ENCODE results near the gene FKBP5. TPM values are rescaled to one million over a fixed set of nuclear protein-coding genes. Genes with fewer than 3 reads are reported as not detected.
A peak's percentile ranks its signal among the peaks of the same experiment; 100 is the strongest.
"Not testable (repeated sequence)": the region's sequence is repeated elsewhere in the genome, so short reads cannot be mapped to it uniquely, and the experiment has no call there.

FKBP5 gene
- total RNA-seq, 4 donors from 2014 or later = 65.0 to 273 (median 103) TPM

GRCh38 chr6:35599761-35600658 lies 88.7 kb downstream of the FKBP5 start:
- H3K4me1 ChIP-seq = peaks cover 46 to 100% (median 85%) of the 10 kb centered on the region in 3 donors
- peak overlapping the region; percentile 86 to 97 (median 94) for H3K27ac ChIP-seq
- intact Hi-C loops (cut with DNase I) = loop anchor here (5.0 kb wide), 1 partner anchor 127 kb away; no protein-coding TSS in a partner anchor
- peak overlapping the region in 1 of 4 donors; percentile 5 for H3K4me3 ChIP-seq
- TF ChIP-seq CTCF (IDR thresholded peaks at IDR 0.05) (no peak), POLR2A (IDR thresholded peaks at IDR 0.05) (no peak)
- 71 to 76% methylated on average over 8 of the region's 8 CpGs for WGBS, 2 donors
- H3K27me3 ChIP-seq = no peaks in the 10 kb centered on the region
- H3K9me3 ChIP-seq = no peaks in the 10 kb centered on the region
- H3K36me3 ChIP-seq = peaks cover 0 to 41% (median 12%) of the 10 kb centered on the region in 3 donors
- DNase-seq = no peak

GRCh38 chr6:35598621-35599020 lies 90.1 kb downstream of the FKBP5 start:
- intact Hi-C loops (cut with DNase I); H3K4me3 ChIP-seq; DNase-seq; H3K27me3 ChIP-seq; H3K9me3 ChIP-seq: not testable (repeated sequence)
- Histone ChIP-seq H3K27ac (peak overlapping the region; percentile 70 to 96 (median 90)), H3K36me3 (peaks cover 6 to 47% (median 12%) of the 10 kb centered on the region in 3 donors), H3K4me1 (peaks cover 42 to 100% (median 84%) of the 10 kb centered on the region in 3 donors)
- WGBS, 2 donors = 80 to 85% methylated on average over 8 of the region's 8 CpGs

DNA sequence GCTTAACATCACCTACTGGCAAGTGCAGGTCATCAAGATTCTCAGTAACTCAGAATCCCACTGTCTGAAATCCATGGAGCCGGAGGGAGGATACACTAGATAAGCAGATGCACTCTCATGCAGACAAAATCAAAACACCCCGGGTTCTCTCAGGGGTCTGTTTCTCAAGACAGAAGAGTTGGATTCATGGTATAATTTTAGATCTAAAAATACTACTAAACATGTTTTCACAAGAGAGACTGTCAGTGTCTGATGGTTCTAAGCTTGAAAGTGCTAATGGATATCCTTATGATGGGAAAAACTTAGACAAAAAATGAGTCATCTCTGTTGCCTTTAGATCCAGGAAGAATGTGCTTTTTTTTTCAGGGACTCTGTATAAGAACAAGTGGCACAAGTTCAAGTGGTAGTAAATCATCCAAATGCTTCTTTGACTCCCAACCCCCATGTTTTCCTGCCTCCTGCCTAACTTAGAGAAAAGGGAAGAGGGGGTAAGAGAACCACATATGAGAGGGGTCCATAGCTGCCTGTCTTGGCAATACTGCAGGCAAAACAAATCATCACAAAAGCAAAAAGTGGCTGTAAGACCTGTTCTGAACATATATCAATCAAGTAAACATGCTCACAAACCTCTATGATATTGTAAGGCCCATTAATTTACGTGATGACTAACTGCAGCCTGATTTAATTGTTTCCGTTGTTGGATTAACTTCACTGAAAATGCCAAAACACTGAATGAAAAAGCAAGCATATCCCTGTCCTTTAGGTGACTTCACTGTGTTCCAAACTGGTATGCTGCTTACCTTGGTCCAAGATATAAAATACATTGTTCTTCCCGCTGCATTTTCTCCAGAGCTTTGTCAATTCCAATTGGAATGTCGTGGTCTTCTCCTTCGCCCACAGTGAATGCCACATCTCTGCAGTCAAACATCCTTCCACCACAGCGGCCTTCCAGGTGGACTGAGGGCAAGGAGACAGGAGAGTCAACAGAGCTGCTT lies 92.0 kb downstream of the FKBP5 start:
- no peak overlapping the region for H3K4me3 ChIP-seq
- no peaks in the 10 kb centered on the region for H3K27me3 ChIP-seq
- 37 to 45% methylated on average over 8 of the region's 8 CpGs for WGBS, 2 donors
- peaks cover 39 to 100% (median 83%) of the 10 kb centered on the region in 3 donors for H3K4me1 ChIP-seq
- H3K27ac ChIP-seq = peak overlapping the region; percentile 86 to 96 (median 90)
- intact Hi-C loops (cut with DNase I) = no loop called here
- DNase-seq = no peak
- no peaks in the 10 kb centered on the region for H3K9me3 ChIP-seq
- no peak for TF ChIP-seq POLR2A (IDR thresholded peaks at IDR 0.05)
- no peak for TF ChIP-seq CTCF (IDR thresholded peaks at IDR 0.05)
- H3K36me3 ChIP-seq = peaks cover 13 to 66% (median 24%) of the 10 kb centered on the region in 3 donors

DNA sequence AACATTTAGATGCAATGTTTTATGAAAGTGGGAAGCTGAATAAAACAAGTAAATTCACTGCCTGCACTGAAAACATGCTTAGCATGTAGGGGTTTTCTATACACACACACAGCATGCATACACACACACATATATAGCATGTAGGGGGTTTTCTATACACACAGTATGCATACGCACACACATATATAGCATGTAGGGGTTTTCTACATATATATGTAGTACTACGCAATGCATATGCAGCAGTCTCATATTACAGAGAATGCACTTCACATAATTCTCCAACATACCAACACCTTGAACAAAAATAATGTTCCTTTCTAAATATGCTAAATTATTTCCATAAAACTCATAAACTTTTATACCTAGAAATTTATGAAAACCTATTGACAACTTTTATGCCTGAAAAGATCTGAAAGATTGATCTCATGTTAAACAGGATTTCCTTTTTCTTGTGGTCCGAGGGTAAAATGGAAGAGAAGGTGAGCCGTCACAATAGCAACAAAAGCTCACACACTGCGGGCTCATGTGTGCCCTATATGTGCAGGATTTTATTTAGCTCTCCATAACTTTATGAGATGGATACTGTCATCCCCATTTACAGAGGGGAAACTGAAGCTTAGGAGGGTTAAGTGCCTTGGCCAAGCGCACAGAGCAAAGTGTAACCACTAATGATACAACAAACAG lies 94.1 kb downstream of the FKBP5 start:
- H3K27ac ChIP-seq = peak overlapping the region in 2 of 4 donors; percentile 86 to 96
- H3K27me3 ChIP-seq = no peaks in the 10 kb centered on the region
- no peak for DNase-seq
- H3K9me3 ChIP-seq = no peaks in the 10 kb centered on the region
- no peak overlapping the region for H3K4me3 ChIP-seq
- TF ChIP-seq POLR2A (IDR thresholded peaks at IDR 0.05) (no peak), CTCF (IDR thresholded peaks at IDR 0.05) (no peak)
- 84 to 93% methylated on average over 6 of the region's 6 CpGs for WGBS, 2 donors
- intact Hi-C loops (cut with DNase I) = no loop called here
- peaks cover 48 to 100% (median 85%) of the 10 kb centered on the region in 3 donors for H3K4me1 ChIP-seq
- peaks cover 13 to 87% (median 38%) of the 10 kb centered on the region in 3 donors for H3K36me3 ChIP-seq

DNA sequence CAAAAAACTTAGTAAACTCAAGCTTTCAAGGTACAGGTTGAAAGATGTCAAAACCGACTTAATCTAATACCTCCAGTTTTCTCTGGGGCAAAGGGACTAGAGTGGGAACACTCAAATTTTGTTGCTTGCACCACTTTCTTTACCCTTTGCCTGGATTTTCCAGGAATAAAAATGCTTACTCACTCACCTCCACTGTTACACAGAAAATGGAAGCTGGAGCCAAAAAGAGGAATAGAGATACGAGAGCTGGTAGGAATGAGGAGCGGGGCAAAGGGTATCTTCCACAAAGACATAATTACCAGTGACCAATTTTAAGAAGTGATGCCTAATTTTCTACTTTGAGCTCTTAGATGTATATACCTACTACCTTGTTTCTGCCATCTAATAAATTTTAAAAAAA lies 96.5 kb downstream of the FKBP5 start:
- intact Hi-C loops (cut with DNase I) = no loop called here
- H3K4me1 ChIP-seq = peaks cover 39 to 100% (median 86%) of the 10 kb centered on the region in 3 donors
- DNase-seq = no peak
- H3K9me3 ChIP-seq = no peaks in the 10 kb centered on the region
- no peak overlapping the region for H3K4me3 ChIP-seq
- TF ChIP-seq CTCF (IDR thresholded peaks at IDR 0.05) (no peak), POLR2A (IDR thresholded peaks at IDR 0.05) (no peak)
- H3K27ac ChIP-seq = peak overlapping the region; percentile 66 to 89 (median 84)
- no peaks in the 10 kb centered on the region for H3K27me3 ChIP-seq
- WGBS, 2 donors = 76% methylated on average over 3 of the region's 3 CpGs
- H3K36me3 ChIP-seq = peaks cover 20 to 100% (median 44%) of the 10 kb centered on the region in 3 donors

Data from esophagus squamous epithelium (tissue), 5 donors.